H1 (cell line): ENCODE data around the gene RPS6KA4. TPM values are rescaled to one million over a fixed set of nuclear protein-coding genes. Genes with fewer than 3 reads are reported as not detected.

Source experiments
- CHD7 ChIP-seq: fragments of 300-600 bp; sonication (generic); IDR thresholded peaks from 2 replicates; pipeline ENCODE4 v1.7.1; 2012; ENCODE audit warnings: low read length, moderate library complexity, mild to moderate bottlenecking, inconsistent platforms; ENCODE audit not compliant: insufficient replicate concordance
- polyA plus RNA-seq, 7 experiments: library from polyadenylated mRNA; depleted of rRNA in 3 of 7; stranded (reverse) in 5 of 7; unstranded in 2 of 7; fragments of >200 nt in 5 of 7; fragments of 200-250 nt in 2 of 7; gene quantifications; 1 replicate in 5 of 7; 2 replicates in 1 of 7; 4 replicates in 1 of 7; pipeline versions ENCODE4 v1.2.1 to v1.2.3, GENCODE V29; 2011 to 2013; ENCODE audit warnings: missing spikeins in 2 of 7, mixed read lengths in 2 of 7
- total RNA-seq: library from RNA; stranded (reverse); fragmentation: NEBNext Ultra II Directional; extraction: Animal tissue kit (Norgen Biotek cat#: 25700); gene quantifications from 2 replicates; pipeline ENCODE4 v1.2.1, GENCODE V29; 2021

RPS6KA4 gene
- total and polyA plus RNA-seq, 2 of the 8 experiments (the other 6 are each of a cell fraction or from before 2014, with no cell fraction given) = 8.2 to 12.6 TPM

DNA sequence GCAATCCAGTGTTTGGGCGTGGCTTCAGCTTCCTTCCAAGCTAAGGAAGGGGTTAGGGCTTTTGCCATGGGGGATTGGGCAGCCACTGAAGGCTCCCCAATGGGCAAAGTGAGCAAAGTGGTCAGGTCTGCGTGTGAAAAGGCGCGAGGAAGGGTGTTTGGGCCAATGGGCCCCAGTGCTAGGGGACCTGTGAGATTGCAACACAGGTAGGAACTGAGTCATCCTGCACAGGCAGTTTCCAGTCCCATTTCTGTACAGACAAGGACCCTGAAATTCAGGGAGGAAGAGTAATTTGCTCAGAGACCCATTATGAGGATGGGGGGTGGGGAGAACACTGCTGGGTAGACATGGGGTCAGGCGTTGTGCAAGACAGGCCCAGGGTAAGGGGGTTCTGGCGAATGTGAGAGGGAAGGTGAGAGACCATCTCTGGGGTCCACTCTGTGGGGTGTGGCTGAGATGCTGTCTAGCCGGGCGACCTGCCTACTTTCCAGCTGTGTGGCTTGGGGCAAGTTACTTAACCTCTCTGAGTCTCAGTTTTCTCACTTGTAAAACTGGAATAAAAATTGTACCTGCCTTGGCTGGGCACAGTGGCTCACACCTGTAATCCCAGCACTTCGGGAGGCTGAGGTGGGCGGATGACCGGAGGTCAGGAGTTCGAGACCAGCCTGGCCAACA is 11.6 kb upstream of the RPS6KA4 start (continued):
- TF ChIP-seq CHD7 = no peak
